ENCODE measurements around the gene KRT79. TPM values are rescaled to one million over a fixed set of nuclear protein-coding genes. Genes with fewer than 3 reads are reported as not detected.

Gene KRT79
- total and polyA plus RNA-seq, 4 donors, result 0.02 to 1.5 (median 0.12) TPM; not detected in 1

DNA sequence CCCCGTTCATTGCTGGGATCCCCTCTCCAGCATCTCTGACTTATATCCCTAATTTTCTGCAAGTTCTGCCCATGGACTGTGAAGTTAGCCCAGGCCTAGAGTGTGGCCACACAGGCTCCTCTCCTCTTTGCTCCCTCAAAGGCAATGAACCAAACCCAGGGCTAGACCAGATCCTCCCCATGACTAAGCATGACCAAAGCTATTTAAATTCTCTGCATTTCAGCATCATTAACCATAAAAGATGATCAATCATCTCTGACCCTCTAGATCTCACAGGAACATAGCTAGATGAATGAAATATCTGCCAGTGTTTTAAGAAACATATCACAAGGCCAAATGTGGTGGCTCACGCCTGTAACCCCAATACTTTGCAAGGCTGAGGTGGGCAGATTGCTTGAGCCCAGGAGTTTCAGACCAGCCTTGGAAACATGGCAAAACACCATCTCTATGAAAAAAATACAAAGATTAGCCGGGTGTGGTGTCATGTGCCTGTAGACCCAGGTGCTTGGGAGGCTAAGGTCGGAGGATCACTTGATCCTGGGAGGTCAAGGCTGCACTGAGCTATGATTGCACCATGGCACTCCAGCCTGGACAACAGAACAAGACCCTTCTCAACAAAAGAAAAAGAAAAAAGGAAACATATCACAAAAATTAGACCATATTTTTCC is 36.0 kb downstream of the KRT79 start:
- no peak for DNase-seq
- WGBS, 2 donors, result 94 to 95% methylated on average over 4 of the region's 4 CpGs

DNA sequence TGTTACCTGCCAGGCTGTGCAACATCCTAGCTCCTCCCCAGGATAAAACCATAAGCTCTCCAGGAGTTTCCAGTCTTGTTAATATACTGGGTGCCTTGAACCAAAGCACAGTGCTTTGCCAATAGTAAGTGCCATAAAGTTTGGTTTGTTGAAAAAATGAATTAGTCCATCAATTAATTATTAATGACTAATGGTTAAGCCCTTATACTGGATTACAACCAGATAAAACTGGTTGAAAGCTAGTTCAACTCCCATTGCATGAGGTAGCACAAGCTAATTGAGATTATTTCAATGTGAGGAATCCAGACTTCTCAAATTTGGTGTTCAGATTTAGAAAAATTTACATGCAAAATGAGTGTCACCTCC is 36.6 kb downstream of the KRT79 start:
- TF ChIP-seq, protein P1, sequence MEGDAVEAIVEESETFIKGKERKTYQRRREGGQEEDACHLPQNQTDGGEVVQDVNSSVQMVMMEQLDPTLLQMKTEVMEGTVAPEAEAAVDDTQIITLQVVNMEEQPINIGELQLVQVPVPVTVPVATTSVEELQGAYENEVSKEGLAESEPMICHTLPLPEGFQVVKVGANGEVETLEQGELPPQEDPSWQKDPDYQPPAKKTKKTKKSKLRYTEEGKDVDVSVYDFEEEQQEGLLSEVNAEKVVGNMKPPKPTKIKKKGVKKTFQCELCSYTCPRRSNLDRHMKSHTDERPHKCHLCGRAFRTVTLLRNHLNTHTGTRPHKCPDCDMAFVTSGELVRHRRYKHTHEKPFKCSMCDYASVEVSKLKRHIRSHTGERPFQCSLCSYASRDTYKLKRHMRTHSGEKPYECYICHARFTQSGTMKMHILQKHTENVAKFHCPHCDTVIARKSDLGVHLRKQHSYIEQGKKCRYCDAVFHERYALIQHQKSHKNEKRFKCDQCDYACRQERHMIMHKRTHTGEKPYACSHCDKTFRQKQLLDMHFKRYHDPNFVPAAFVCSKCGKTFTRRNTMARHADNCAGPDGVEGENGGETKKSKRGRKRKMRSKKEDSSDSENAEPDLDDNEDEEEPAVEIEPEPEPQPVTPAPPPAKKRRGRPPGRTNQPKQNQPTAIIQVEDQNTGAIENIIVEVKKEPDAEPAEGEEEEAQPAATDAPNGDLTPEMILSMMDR (IDR thresholded peaks at IDR 0.05; ENCODE audit: control extremely low read depth, extremely low read depth), result no peak

More for the DNA sequence above, 36.0 kb downstream of the KRT79 start:
- Histone ChIP-seq H3K4me3 (no peak overlapping the region), H3K9me3 (ENCODE audit: control insufficient read depth in 4 of 4, insufficient read depth in 3 of 4, low read length in 3 of 4) (no peaks in the 10 kb centered on the region), H3K36me3 (ENCODE audit: control insufficient read depth in 4 of 4, insufficient read depth in 4 of 4, low read length in 4 of 4) (no peaks in the 10 kb centered on the region), H3K27me3 (ENCODE audit: control insufficient read depth in 3 of 3, insufficient read depth in 3 of 3, low read length in 2 of 3) (peaks cover 0 to 18% (median 3%) of the 10 kb centered on the region in 3 donors), H3K4me1 (ENCODE audit: control insufficient read depth in 5 of 5, insufficient read depth in 5 of 5, low read length in 5 of 5) (peaks cover 0 to 8% (median 0%) of the 10 kb centered on the region in 5 donors), H3K9ac (ENCODE audit: insufficient read depth in 1 of 2, low read length in 2 of 2) (no peak overlapping the region), H3K27ac (ENCODE audit: low read depth in 1 of 2, low read length in 1 of 2) (no peak overlapping the region)
- TF ChIP-seq, protein P1 (IDR thresholded peaks at IDR 0.05; ENCODE audit: control extremely low read depth, extremely low read depth), result no peak
- no peak for ATAC-seq (ENCODE audit: insufficient read depth, low FRiP score)

DNA sequence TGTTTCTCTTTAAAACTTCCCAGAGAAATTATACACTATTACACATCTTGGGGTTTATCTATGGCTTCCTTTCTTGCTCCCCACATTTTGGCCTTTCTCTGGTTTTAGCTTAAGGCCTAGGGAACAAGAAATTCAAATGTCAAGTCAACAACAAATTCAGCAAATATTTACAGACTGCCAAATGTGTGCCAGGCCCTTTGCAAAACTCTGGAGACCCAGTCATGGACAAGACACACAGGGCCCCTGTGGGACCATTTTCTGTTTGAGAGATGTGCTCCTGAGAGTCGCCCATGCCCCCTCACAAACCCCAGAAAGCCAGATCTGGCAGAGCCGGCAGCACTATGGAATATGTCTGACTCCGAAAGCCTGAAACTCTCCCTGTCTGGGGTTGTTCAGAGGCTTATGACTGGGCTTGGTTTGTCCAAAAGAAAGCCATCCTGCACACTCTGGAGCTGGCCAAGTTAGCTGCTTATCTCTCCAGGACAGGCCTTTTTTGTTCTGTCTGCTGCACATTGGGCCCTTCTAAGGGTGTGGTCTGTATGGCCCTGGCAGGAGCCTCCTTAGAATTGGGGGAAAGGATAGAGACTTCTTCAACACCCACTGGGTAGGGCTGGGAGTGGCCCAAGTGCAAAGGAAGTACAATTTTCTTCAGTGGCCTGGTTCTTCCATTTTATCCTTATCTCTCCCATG is 37.1 kb downstream of the KRT79 start:
- H3K9ac ChIP-seq (ENCODE audit: insufficient read depth in 1 of 2, low read length in 2 of 2), result no peak overlapping the region
- 90 to 94% methylated on average over 3 of the region's 3 CpGs for WGBS, 2 donors
- H3K27me3 ChIP-seq (ENCODE audit: control insufficient read depth in 3 of 3, insufficient read depth in 3 of 3, low read length in 2 of 3), result peaks cover 0 to 16% (median 7%) of the 10 kb centered on the region in 3 donors
- H3K27ac ChIP-seq (ENCODE audit: low read depth in 1 of 2, low read length in 1 of 2), result no peak overlapping the region
- ATAC-seq (ENCODE audit: insufficient read depth, low FRiP score) (no peak), DNase-seq (no peak)
- H3K4me3 ChIP-seq, result no peak overlapping the region
- H3K4me1 ChIP-seq (ENCODE audit: control insufficient read depth in 5 of 5, insufficient read depth in 5 of 5, low read length in 5 of 5), result peaks cover 0 to 8% (median 0%) of the 10 kb centered on the region in 5 donors
- no peaks in the 10 kb centered on the region for H3K36me3 ChIP-seq (ENCODE audit: control insufficient read depth in 4 of 4, insufficient read depth in 4 of 4, low read length in 4 of 4)
- no peaks in the 10 kb centered on the region for H3K9me3 ChIP-seq (ENCODE audit: control insufficient read depth in 4 of 4, insufficient read depth in 3 of 4, low read length in 3 of 4)
- TF ChIP-seq, protein P1 (IDR thresholded peaks at IDR 0.05; ENCODE audit: control extremely low read depth, extremely low read depth), result no peak

More for the DNA sequence above, 36.6 kb downstream of the KRT79 start:
- ATAC-seq (ENCODE audit: insufficient read depth, low FRiP score), result no peak
- no peak overlapping the region for H3K27ac ChIP-seq (ENCODE audit: low read depth in 1 of 2, low read length in 1 of 2)
- H3K9me3 ChIP-seq (ENCODE audit: control insufficient read depth in 4 of 4, insufficient read depth in 3 of 4, low read length in 3 of 4), result no peaks in the 10 kb centered on the region
- no peaks in the 10 kb centered on the region for H3K36me3 ChIP-seq (ENCODE audit: control insufficient read depth in 4 of 4, insufficient read depth in 4 of 4, low read length in 4 of 4)
- H3K4me1 ChIP-seq (ENCODE audit: control insufficient read depth in 5 of 5, insufficient read depth in 5 of 5, low read length in 5 of 5), result peaks cover 0 to 8% (median 0%) of the 10 kb centered on the region in 5 donors
- H3K4me3 ChIP-seq, result no peak overlapping the region
- no peak overlapping the region for H3K9ac ChIP-seq (ENCODE audit: insufficient read depth in 1 of 2, low read length in 2 of 2)
- DNase-seq, result no peak
- H3K27me3 ChIP-seq (ENCODE audit: control insufficient read depth in 3 of 3, insufficient read depth in 3 of 3, low read length in 2 of 3), result peaks cover 0 to 18% (median 9%) of the 10 kb centered on the region in 3 donors

Data from lung (tissue), 12 donors.